ENCODE measurements around the gene BNIP2. TPM values are rescaled to one million over a fixed set of nuclear protein-coding genes. Genes with fewer than 3 reads are reported as not detected.
A peak's percentile ranks its signal among the peaks of the same experiment; 100 is the strongest.

BNIP2 gene
- total RNA-seq, 1 donor from 2014 or later, result 87.4 TPM

GRCh38 chr15:59691194-59691805 lies 2.2 kb upstream of the BNIP2 start:
- intact Hi-C loops (cut with DNase I), result loop anchor here (5.0 kb wide), 1 partner anchor 636 kb away; no protein-coding TSS in a partner anchor
- DNase-seq (ENCODE audit: low spot score), result no peak

DNA sequence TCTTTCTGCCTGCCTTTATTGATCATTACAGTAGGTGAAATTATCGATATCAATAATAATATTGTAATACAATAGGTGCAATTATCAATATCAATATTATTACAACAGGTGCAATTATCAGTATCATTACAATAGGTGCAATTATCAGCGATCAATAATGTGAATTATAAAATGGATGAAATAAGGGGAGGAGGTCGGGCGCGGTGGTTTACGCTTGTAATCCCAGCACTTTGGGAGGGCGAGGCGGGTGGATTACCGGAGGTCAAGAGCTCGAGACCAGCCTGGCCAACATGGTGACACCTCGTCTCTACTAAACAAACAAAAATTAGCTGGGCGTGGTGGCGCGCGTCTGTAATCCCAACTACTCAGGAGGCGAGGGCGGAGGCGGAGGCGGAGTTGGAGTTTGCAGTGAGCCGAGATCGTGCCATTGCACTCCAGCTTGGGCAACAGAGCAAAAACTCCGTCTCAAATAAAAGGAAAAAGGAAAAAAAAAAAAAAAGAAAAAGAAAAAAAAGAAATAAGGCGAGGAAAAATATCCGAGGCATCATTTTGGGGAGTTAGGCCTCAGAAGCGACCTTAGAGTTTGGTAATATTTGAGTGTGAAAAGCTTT lies 611 bp upstream of the BNIP2 start:
- DNase-seq (ENCODE audit: low spot score), result peak; percentile 88
- intact Hi-C loops (cut with DNase I), result loop anchor here (1.0 to 5.0 kb wide), 2 partner anchors 32 to 638 kb away; partner anchors contain the start of gene GTF2A2

- DNase-seq (ENCODE audit: low spot score), result no peak
- intact Hi-C loops (cut with DNase I), result no loop called here
Measured at GRCh38 chr15:59688423-59688781, 718 bp downstream of the BNIP2 start.

GRCh38 chr15:59687836-59688235 lies 1.3 kb downstream of the BNIP2 start:
- no peak for DNase-seq (ENCODE audit: low spot score)
- intact Hi-C loops (cut with DNase I), result no loop called here

DNA sequence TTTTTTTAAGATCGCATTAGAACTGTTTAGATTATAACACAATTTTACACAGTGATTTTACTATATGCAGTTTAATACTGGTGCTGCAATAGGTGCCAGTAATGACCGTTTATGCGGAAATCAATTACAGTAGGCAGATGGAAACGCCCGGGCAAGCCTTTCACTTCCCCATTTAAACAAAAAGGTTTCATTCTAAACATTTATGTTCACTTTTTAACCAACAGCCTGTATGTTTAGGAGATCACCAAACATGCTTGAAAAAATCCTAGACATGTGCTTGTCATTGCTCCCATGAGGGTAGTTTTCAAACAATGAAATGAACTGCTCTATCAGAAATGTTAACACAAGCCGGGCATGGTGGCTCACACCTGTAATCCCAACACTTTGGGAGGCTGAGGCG lies 2.7 kb downstream of the BNIP2 start:
- no peak for DNase-seq (ENCODE audit: low spot score)
- intact Hi-C loops (cut with DNase I), result no loop called here

- intact Hi-C loops (cut with DNase I), result no loop called here
- DNase-seq (ENCODE audit: low spot score), result no peak
Measured at GRCh38 chr15:59685737-59686297, 3.3 kb downstream of the BNIP2 start.

DNA sequence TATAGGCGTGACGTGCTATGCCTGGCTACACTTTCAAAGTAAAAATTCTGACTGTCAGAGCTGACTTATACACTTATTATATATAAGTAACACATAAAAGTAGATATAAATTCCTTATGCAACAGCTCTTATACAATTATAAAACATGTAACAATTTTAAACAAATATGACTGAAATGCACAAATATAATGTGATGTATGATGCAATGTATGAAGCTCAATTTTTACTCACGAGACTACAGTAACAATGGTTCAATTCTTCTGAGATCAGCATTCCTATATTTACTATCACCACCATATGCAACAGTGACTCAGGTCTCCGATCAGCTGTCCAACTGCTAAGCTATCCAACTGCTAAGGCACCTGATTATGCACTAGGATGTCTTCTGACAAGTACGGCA lies 8.2 kb downstream of the BNIP2 start:
- DNase-seq (ENCODE audit: low spot score), result no peak
- intact Hi-C loops (cut with DNase I), result no loop called here

GRCh38 chr15:59680346-59680745 lies 8.8 kb downstream of the BNIP2 start:
- no peak for DNase-seq (ENCODE audit: low spot score)
- intact Hi-C loops (cut with DNase I), result no loop called here

GRCh38 chr15:59678620-59679019 lies 10.5 kb downstream of the BNIP2 start:
- intact Hi-C loops (cut with DNase I), result no loop called here
- DNase-seq (ENCODE audit: low spot score), result no peak

DNA sequence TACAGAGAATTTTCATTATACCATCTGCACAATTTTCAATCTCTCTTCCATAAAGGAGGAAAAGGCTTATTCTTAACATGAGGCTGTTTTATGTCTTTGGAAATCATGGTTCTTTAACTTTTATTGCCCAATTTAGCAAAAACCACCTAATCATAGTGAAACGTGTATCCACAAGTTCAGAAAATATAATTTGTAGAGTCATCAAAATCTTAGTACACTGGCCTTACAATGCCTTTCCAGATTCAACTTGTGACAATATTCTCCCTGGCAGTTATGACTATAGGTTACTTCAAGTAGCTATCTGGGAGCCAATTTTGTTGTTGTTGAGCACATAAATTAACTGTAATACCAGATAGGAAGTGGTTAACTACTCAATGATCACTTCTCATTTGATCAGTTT lies 10.9 kb downstream of the BNIP2 start:
- no peak for DNase-seq (ENCODE audit: low spot score)
- intact Hi-C loops (cut with DNase I), result no loop called here

DNA sequence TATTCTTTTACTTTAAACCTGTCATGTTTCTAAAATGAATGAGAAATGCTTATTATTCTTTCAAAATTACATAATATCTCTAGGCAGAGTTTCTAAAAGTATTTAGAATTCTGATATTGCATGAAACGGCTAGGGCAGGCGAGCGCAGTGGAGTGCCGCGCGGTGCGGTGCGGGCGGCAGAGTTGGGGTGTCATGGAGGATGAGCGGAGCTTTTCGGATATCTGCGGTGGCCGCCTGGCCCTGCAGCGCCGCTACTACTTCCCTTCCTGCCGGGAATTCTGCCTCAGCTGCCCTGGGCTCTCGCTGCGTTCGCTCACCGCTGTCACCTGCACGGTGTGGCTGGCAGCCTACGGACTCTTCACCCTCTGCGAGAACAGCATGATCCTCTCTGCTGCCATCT lies 12.6 kb downstream of the BNIP2 start:
- DNase-seq (ENCODE audit: low spot score), result no peak
- intact Hi-C loops (cut with DNase I), result no loop called here

DNA sequence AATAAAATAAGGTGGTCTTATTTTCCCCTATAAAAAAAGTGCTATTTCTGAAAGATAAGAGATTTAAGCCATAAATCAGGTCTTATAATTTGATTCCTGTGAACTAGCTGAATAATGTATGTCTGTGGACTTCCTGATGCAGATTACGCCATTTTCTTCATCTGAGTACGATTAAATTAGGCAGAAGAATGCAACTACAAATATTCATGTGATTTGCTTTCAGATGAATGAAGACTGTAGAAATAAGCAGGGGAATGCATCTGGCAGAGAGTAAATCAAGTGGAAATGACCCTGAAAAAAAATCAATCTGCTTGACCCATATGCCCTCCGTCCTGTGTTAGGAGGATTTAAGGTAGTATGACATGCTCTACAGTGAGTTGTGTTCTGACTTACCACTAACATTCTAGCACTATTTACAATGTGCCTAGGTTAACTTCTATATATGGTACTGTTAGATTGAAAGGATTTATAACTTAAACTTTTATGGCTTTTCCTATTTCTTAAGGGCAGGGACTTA lies 14.7 kb downstream of the BNIP2 start:
- intact Hi-C loops (cut with DNase I), result no loop called here
- no peak for DNase-seq (ENCODE audit: low spot score)

- no peak for DNase-seq (ENCODE audit: low spot score)
- intact Hi-C loops (cut with DNase I), result no loop called here
Measured at GRCh38 chr15:59668556-59668955, 20.6 kb downstream of the BNIP2 start.

GRCh38 chr15:59662260-59662659 lies 26.9 kb downstream of the BNIP2 start:
- intact Hi-C loops (cut with DNase I), result no loop called here
- no peak for DNase-seq (ENCODE audit: low spot score)

GRCh38 chr15:59659366-59659765 lies 29.8 kb downstream of the BNIP2 start:
- no peak for DNase-seq (ENCODE audit: low spot score)
- intact Hi-C loops (cut with DNase I), result no loop called here

DNA sequence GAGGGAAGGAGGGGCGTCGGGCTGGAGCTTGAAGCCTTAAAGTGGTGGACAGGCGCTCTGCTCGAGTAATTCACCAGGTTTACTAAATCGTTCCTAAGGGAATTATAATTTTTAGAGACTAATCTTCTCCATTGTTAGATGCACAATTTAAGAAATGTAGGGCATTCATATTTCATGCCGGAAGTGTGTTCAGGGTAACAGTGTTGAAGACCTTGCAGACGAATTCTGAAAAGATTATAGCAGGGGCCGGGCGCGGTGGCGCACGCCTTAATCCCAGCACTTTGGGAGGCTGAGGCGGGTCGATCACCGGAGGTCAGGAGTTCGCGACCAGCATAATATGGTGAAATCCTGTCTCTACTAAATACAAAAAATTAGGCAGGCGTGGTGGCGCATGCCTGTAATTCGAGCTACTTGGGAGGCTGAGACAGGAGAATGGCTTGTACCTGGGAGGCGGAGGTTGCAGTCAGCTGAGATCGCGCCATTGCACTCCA lies 31.4 kb downstream of the BNIP2 start:
- intact Hi-C loops (cut with DNase I), result loop anchor here (1.0 kb wide), 1 partner anchor 32 kb away; the partner anchor contains the start of gene BNIP2
- no peak for DNase-seq (ENCODE audit: low spot score)

GRCh38 chr15:59656897-59657634 lies 32.1 kb downstream of the BNIP2 start, which contains the start of gene GTF2A2:
GTF2A2 (minus strand) TSS chr15:59657515; CDS start chr15:59652277, 5,238 bp downstream.
- intact Hi-C loops (cut with DNase I), result loop anchor here (1.0 kb wide), 1 partner anchor 32 kb away; the partner anchor contains the start of gene BNIP2
- peak; percentile 98 for DNase-seq (ENCODE audit: low spot score)

DNA sequence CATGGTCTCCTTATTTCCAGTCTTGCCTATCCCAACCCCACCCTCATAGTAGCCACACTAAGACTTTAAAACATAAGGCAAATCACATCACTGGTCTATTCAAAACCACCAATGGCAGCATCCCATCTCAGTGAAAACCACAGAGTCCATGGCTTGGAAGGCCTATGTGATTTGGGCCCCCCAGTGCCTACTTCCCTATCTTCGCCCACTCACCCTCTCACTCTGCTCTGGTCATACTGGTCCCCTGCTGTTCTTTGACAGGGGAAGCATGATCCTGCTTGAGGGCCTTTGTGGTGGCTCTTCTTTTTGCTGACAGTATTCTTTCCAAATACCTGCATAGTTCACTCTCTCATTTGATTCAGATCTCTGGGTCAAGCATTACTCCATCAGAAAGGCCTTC lies 35.1 kb downstream of the BNIP2 start:
- DNase-seq (ENCODE audit: low spot score), result no peak
- intact Hi-C loops (cut with DNase I), result no loop called here

- DNase-seq (ENCODE audit: low spot score), result no peak
- intact Hi-C loops (cut with DNase I), result no loop called here
Measured at GRCh38 chr15:59649603-59650002, 39.5 kb downstream of the BNIP2 start.

DNA sequence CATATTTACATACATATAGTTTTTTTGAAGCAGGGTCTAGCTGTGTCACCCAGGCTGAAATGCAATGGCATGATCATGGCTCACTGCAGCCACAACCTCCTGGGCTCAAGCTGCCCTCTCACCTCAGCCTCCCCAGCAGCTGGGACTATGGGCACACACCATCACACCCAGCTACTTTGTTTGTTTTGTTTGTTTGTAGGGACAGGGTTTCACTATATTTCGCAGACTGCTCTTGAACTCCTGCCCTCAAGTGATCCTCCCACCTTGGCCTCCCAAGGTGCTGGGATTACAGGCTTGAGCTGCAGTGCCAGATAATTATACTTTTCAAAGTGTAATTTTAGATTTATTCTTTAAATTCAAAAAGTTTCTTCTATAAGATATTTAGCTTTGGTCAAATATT lies 42.0 kb downstream of the BNIP2 start:
- intact Hi-C loops (cut with DNase I), result no loop called here
- no peak for DNase-seq (ENCODE audit: low spot score)

Data from cardiac septum (tissue), 1 donor.